Vagina (tissue), 2 donors: ENCODE measurements around the gene FNDC3A.

Experiments
- POLR2A ChIP-seq, 2 donors: fragments of 450-650 bp; IDR thresholded peaks; one replicate each; pipeline ENCODE4 v1.6.1; 2017; ENCODE audit warnings: antibody characterized with exemption in 2 of 2, mild to moderate bottlenecking in 2 of 2, moderate library complexity in 2 of 2
- POLR2AphosphoS5 ChIP-seq, 2 donors: sonication (generic); formaldehyde crosslinking; IDR thresholded peaks; one replicate each; pipeline ENCODE4 v1.9.0; 2017; ENCODE audit warnings: antibody characterized with exemption in 2 of 2, mild to moderate bottlenecking in 2 of 2, low read depth in 1 of 2; ENCODE audit not compliant: insufficient read depth in 1 of 2
- TF ChIP-seq, protein P1 (sequence below), 3 experiments: fragments of 450-650 bp in 2 of 3; fragments of 200-600 bp in 1 of 3; sonication (generic) in 1 of 3; IDR thresholded peaks; one replicate each; pipeline ENCODE4 v1.5.1; 2017 to 2019; ENCODE audit warnings: antibody characterized with exemption in 3 of 3, mild to moderate bottlenecking in 2 of 3, moderate library complexity in 2 of 3

DNA sequence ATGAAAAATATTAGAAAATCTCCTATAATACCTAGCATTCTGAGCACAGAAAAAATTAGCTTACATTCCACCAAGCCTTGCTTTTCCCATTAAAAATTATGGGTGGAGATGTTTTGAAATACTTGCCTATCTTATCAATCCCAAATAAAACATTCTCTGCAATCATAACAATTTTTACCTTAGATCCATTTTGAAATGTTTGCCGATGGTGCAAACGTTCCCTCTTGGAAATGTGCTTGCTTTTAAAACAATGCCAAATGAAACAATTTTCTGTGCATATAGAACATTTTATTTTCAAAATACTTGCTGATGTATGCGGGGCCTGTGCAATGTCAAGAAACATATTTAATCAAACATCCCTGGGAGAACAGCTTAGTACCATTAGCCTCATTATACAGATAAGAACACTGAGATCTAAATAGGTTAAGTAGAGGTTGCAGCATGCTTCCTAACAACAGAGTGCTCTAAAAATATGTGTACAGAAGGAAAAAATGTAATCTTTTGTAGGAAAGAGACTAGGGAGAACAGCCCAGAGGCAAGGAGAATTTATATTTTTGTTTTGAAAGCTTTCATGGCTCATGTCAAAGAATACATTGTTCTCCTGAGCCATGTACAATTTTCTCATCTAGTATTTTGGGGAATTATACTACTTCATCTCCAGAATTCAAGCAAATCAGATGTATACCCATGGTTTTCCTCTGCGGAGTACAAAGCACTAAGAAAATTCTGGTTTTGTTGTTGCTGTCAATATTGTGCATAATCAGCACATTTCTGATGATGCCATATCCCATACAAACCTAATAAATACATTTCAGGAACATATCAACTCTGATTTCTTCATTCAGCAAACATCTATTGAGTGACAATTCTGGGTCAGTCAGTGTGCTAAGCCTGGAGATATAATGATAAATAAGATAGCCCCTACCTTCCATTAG is 25.9 kb upstream of the FNDC3A start:
- no peak for TF ChIP-seq POLR2AphosphoS5 (IDR thresholded peaks at IDR 0.05; ENCODE audit: insufficient read depth in 1 of 2, low read depth in 1 of 2)
- TF ChIP-seq, protein P1, sequence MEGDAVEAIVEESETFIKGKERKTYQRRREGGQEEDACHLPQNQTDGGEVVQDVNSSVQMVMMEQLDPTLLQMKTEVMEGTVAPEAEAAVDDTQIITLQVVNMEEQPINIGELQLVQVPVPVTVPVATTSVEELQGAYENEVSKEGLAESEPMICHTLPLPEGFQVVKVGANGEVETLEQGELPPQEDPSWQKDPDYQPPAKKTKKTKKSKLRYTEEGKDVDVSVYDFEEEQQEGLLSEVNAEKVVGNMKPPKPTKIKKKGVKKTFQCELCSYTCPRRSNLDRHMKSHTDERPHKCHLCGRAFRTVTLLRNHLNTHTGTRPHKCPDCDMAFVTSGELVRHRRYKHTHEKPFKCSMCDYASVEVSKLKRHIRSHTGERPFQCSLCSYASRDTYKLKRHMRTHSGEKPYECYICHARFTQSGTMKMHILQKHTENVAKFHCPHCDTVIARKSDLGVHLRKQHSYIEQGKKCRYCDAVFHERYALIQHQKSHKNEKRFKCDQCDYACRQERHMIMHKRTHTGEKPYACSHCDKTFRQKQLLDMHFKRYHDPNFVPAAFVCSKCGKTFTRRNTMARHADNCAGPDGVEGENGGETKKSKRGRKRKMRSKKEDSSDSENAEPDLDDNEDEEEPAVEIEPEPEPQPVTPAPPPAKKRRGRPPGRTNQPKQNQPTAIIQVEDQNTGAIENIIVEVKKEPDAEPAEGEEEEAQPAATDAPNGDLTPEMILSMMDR (IDR thresholded peaks at IDR 0.05) = no peak
- TF ChIP-seq POLR2A (IDR thresholded peaks at IDR 0.05) = no peak
